GM20000 (cell line): ENCODE data around the gene HNRNPAB.
"Not testable (repeated sequence)": the region's sequence is repeated elsewhere in the genome, so short reads cannot be mapped to it uniquely, and the experiment has no call there.

ENCODE experiments used
- DNase-seq: peaks from one replicate; pipeline ENCODE4 v3.0.0; 2012; ENCODE audit warnings: low spot score
- TF ChIP-seq, protein P1 (sequence below): IDR thresholded peaks from 2 replicates; pipeline ENCODE4 v1.5.1; 2012; ENCODE audit warnings: mild to moderate bottlenecking, control low read depth; ENCODE audit errors: extremely low read depth, missing control alignments

Gene HNRNPAB

DNA sequence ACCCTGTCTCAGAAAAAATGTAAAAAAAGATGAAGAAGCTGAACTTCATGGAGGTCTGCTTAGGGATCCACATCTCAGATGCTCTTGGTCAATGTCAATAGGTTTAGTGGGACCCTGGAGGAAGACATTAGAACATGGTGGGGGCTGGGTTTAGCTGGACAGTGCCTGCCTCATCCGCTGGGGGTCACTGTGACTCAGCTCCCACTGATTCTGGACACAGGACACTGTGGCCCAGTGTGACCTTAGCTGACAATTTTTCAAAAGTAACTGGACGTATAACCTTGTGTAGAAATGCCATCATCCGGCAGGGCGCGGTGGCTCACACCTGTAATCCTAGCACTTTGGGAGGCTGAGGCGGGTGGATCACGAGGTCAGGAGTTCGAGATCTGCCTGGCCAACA is 7.3 kb upstream of the HNRNPAB start:
- TF ChIP-seq, protein P1, sequence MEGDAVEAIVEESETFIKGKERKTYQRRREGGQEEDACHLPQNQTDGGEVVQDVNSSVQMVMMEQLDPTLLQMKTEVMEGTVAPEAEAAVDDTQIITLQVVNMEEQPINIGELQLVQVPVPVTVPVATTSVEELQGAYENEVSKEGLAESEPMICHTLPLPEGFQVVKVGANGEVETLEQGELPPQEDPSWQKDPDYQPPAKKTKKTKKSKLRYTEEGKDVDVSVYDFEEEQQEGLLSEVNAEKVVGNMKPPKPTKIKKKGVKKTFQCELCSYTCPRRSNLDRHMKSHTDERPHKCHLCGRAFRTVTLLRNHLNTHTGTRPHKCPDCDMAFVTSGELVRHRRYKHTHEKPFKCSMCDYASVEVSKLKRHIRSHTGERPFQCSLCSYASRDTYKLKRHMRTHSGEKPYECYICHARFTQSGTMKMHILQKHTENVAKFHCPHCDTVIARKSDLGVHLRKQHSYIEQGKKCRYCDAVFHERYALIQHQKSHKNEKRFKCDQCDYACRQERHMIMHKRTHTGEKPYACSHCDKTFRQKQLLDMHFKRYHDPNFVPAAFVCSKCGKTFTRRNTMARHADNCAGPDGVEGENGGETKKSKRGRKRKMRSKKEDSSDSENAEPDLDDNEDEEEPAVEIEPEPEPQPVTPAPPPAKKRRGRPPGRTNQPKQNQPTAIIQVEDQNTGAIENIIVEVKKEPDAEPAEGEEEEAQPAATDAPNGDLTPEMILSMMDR, result peak; percentile 45
- peak; percentile 32 for DNase-seq

DNA sequence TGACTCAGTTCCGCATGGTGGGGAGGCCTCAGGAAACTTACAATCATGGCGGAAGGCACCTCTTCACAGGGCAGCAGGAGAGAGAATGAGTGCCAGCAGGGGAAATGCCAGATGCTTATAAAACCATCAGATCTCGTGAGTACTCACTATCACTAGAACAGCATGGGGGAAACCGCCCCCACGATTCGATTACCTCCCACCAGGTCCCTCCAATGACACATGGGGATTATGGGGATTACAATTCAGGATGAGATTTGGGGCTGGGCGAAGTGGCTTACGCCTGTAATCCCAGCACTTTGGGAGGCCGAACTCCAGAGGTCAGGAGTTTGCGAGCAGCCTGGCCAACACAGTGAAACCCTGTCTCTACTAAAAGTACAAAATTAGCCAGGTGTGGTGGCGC is 6.2 kb upstream of the HNRNPAB start:
- DNase-seq, result not testable (repeated sequence)

DNA sequence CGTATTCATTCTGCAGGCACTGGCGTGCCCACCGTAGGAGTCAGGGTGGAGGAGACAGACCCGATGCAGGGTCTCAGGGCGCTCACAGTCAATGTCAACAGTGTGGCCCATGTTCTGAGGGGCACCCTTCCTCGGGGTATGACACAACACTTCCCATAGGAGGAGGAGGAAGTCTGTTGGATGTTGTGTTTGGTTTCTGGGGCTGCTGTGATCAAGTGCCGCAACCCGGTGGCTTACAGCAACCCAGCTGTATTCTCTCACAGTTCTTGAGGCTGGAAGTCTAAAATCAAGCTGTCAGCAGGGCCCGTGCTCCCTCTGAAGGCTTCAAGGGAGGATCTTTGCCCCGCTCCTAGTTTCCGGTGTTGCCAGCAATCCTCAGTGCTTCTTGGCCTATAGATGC is 5.6 kb upstream of the HNRNPAB start:
- DNase-seq, result no peak
- TF ChIP-seq, protein P1, result no peak

DNA sequence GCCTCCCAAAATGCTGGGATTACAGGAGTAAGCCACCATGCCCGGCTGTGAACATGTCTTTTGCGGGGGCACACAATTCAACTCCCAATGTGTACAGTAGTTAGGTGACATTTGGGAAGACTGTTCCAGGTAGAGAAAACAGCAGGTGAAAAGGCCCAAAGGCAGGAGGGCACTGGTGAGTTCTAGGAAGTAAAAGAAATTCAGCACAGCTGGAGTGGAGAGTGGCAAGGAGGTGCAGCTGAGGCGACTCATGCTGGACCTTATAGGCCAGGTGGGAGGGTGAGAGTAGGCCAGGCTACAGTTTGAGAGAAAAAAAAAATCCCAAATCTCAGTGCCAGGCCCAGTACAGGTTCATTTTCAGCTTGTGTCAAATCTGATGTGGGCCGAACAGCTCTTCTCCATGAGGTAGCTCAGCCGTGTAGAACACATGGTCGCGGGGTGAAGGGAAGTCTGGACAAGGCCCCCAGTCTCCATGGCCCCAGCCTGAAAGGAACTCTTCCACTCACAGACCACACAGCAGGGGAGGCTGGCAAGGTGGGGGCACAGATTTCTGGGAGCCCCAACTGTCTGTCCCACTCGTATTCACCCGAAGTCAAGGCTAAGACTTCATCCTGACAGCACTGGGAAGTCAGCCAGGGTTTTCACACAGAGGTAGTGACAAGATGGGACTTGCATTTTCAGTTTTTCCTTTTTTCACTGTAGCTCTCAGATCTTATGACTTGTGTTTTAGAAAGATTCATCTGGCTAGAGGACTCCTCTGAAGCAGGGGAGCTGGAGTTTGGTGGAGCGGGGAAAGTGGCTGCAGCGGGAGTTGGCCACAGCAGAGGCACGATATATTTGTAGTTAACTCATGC is 4.5 kb upstream of the HNRNPAB start:
- TF ChIP-seq, protein P1, result no peak
- no peak for DNase-seq

DNA sequence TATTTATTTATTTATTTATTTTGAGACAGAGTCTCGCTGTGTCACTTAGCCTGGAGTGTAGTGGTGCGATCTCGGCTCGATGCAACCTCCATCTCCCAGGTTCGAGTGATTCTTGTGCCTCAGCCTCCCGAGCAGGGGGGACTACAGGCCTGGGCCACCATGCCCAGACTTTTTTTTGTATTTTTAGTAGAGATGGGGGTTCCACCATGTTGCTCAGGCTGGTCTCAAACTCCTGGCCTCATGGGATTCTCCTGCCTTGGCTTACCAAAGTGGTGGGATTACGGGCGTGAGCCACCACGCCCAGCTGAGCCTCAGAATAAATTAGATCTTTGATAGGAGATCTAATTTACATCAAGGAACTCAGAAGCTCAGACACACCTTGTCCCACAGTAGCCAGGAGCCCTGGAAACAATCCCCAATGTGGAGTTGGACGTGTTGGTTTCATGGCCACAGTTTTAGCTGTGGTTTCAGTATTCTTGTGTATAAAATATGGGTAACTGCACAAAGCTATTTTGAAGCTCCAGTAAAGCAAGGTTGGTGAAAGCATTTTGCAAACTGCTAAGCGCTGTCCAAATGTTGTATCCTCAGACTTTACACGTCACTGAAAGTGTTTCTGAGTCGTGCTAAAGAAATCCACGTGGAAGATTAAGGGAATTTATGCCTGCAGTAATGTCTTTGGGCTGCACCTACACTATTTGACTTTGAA is 3.0 kb upstream of the HNRNPAB start:
- DNase-seq, result no peak
- TF ChIP-seq, protein P1, result no peak

DNA sequence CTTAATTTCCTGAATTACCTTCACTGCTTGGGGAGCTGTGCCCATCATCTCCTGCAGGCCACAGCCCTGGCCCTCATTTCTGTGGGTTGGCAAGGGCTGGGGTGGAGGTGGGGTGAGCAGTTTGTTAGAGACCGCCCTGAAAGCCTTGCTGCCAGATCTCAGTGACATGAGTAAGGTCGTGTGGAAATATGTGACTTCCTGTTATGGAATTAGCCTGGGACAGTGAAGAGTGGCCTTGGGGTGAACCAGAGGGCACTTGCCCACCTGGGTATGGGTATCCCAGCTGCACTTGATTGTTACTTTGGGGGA is 2.5 kb upstream of the HNRNPAB start:
- DNase-seq, result no peak
- TF ChIP-seq, protein P1, result no peak

DNA sequence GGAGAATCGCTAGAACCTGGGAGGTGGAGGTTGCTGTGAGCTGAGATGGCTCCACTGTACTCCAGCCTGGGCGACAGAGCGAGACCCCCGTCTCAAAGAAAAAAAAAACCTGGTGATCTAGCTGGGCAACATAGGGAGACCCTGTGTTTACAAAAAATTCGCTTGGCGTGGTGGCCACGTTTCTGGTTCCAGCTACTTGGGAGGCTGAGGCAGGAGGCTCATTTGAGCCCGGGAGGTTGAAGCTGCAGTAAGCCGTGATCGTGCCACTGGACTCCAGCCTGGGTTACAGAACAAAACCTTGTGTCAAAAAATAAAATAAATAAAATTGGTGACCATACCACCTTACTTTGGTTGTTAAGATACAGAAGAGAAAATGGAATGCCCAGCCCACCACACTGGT is 1.8 kb upstream of the HNRNPAB start:
- TF ChIP-seq, protein P1, result no peak
- DNase-seq, result no peak

DNA sequence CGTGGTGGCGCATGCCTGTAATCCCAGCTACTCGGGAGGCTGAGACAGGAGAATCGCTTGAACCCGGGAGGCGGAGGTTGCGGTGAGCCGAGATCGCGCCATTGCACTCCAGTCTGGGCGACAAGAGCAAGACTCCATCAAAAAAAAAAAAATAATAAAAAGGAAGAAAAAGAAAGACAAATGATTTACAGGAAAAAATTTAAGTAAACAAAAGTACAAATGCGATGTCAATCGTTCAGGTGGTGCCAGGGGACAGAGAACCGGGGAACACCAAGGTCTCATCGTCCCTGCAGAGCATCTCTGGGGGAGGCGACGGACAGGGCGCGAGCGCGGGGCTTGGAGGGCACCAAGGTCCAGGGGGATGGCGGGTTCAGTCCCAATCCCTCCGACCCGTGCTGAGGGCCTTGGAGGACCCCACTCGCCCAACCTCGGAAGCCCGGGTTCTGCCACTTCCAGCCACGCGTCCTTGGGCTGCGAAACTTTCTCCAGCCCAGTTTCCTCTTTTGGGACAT is 607 bp upstream of the HNRNPAB start:
- peak; percentile 61 for DNase-seq
- TF ChIP-seq, protein P1, result no peak
